Left lung (tissue), 10 donors: Measurements from ENCODE around the gene ZNF764. TPM values are rescaled to one million over a fixed set of nuclear protein-coding genes. Genes with fewer than 3 reads are reported as not detected.

ENCODE experiments used
- ATAC-seq: fragments of 200-7000 bp; cut with Tn5 transposase; one replicate; pipeline ENCODE4 v1.9.1; 2020; ENCODE audit warnings: moderate library complexity
- DNase-seq, 4 donors: peaks; one replicate each; pipeline ENCODE4 v3.0.0-alpha.2; 2013 to 2020
- H3K27ac ChIP-seq, 2 donors: fragments of 200-600 bp; sonication (generic) in 1 of 2; one replicate each; pipeline versions ENCODE4 v1.5.0 to v1.8.0; 2020 to 2021
- H3K27me3 ChIP-seq, 2 donors: fragments of 200-600 bp; sonication (generic) in 1 of 2; one replicate each; pipeline versions ENCODE4 v1.5.0 to v1.8.0; 2020 to 2021
- H3K36me3 ChIP-seq, 2 donors: fragments of 200-600 bp; sonication (generic) in 1 of 2; one replicate each; pipeline versions ENCODE4 v1.5.0 to v1.8.0; 2020 to 2021
- H3K4me1 ChIP-seq, 2 donors: fragments of 200-600 bp; one replicate each; pipeline ENCODE4 v1.8.0; 2021
- H3K4me3 ChIP-seq, 2 donors: fragments of 200-600 bp; sonication (generic) in 1 of 2; one replicate each; pipeline versions ENCODE4 v1.5.0 to v1.8.0; 2020 to 2021; ENCODE audit warnings: mild to moderate bottlenecking in 1 of 2
- H3K9me3 ChIP-seq, 2 donors: fragments of 200-600 bp; sonication (generic) in 1 of 2; one replicate each; pipeline versions ENCODE4 v1.5.0 to v1.8.0; 2020 to 2021
- intact Hi-C, 2 donors: fragments of 100-400 bp; cut with DNase I; formaldehyde crosslinking; loops; one replicate each; pipeline versions ENCODE4 v1.11.2 to v1.14.2; 2022
- polyA plus RNA-seq, 6 donors: library from polyadenylated mRNA; unstranded; fragments of 120-200 nt; gene quantifications; one replicate each; pipeline ENCODE4 v1.2.1, GENCODE V29; 2013; ENCODE audit not compliant: insufficient read length in 6 of 6
- total RNA-seq, 2 donors: library from RNA; stranded (reverse); fragmentation: NEBNext Ultra II Directional; extraction: Animal tissue kit (Norgen Biotek cat#: 25700); gene quantifications; one replicate each; pipeline ENCODE4 v1.2.1, GENCODE V29; 2021
- TF ChIP-seq, protein P1 (sequence below), 2 donors: fragments of 200-600 bp; sonication (generic) in 1 of 2; IDR thresholded peaks; one replicate each; pipeline versions ENCODE4 v1.5.0 to v1.8.0; 2021; ENCODE audit warnings: antibody characterized with exemption in 2 of 2
- donor health status: DM: no; HTN: yes; CAD: no.
- donor health status: DM: no; HTN: no; CAD: no.

Gene ZNF764
- total and polyA plus RNA-seq, 8 donors, result 7.4 to 15.8 (median 11.8) TPM

DNA sequence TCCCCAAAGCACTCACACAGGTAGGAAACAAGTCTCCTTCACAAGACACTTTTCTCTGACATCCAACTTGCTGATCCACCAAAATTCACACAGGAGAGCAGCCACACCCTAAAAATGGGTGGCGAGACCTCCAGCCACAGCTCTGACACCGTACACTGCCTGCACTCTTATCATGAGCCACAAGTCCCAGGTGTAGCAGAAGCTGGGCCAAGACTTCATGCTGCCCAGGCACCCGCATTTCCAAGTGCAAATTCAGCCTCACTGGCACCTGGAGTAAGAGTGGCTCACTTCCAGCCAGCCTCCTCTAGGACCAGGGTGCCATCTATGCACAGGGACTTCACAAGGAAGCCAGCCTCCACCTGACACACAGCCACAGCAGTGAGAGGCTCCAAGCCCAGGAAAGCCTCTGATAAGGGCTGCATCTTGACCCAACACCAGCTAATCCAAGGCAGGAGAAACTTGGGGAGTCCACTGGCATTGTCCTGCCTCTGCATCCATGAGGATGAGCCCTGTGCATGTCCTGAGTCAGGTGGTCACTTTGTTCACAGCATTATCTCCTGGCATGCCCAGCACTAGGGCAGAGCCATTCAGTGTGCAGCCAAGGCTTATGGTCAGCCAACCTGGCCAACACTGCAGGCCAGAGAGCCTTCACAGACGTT is 29.2 kb downstream of the ZNF764 start:
- ATAC-seq (no peak), DNase-seq (peak in 1 of 4 donors; percentile 7)
- Histone ChIP-seq H3K27me3 (no peaks in the 10 kb centered on the region), H3K36me3 (peaks cover 0 to 37% of the 10 kb centered on the region in 2 donors), H3K4me1 (peaks cover 14 to 53% of the 10 kb centered on the region in 2 donors), H3K4me3 (no peak overlapping the region), H3K27ac (peak overlapping the region in 1 of 2 donors; percentile 100), H3K9me3 (no peaks in the 10 kb centered on the region)
- intact Hi-C loops, result no loop called here
- TF ChIP-seq, protein P1, sequence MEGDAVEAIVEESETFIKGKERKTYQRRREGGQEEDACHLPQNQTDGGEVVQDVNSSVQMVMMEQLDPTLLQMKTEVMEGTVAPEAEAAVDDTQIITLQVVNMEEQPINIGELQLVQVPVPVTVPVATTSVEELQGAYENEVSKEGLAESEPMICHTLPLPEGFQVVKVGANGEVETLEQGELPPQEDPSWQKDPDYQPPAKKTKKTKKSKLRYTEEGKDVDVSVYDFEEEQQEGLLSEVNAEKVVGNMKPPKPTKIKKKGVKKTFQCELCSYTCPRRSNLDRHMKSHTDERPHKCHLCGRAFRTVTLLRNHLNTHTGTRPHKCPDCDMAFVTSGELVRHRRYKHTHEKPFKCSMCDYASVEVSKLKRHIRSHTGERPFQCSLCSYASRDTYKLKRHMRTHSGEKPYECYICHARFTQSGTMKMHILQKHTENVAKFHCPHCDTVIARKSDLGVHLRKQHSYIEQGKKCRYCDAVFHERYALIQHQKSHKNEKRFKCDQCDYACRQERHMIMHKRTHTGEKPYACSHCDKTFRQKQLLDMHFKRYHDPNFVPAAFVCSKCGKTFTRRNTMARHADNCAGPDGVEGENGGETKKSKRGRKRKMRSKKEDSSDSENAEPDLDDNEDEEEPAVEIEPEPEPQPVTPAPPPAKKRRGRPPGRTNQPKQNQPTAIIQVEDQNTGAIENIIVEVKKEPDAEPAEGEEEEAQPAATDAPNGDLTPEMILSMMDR (IDR thresholded peaks at IDR 0.05), result no peak

GRCh38 chr16:30527635-30528178 is 30.5 kb downstream of the ZNF764 start:
- peak overlapping the region in 1 of 2 donors; percentile 87 for H3K4me3 ChIP-seq
- peak; percentile 0 for ATAC-seq
- peaks cover 14 to 41% of the 10 kb centered on the region in 2 donors for H3K4me1 ChIP-seq
- peaks cover 0 to 32% of the 10 kb centered on the region in 2 donors for H3K36me3 ChIP-seq
- H3K9me3 ChIP-seq, result no peaks in the 10 kb centered on the region
- TF ChIP-seq, protein P1 (IDR thresholded peaks at IDR 0.05), result no peak
- H3K27ac ChIP-seq, result peak overlapping the region; percentile 98 to 100
- intact Hi-C loops, result no loop called here
- peak in 2 of 4 donors; percentile 30 to 47 for DNase-seq
- no peaks in the 10 kb centered on the region for H3K27me3 ChIP-seq

GRCh38 chr16:30526823-30527634 is 31.1 kb downstream of the ZNF764 start:
- ATAC-seq (peak; percentile 94), DNase-seq (peak; percentile 99 to 100 (median 99))
- peaks cover 14 to 37% of the 10 kb centered on the region in 2 donors for H3K4me1 ChIP-seq
- no peaks in the 10 kb centered on the region for H3K9me3 ChIP-seq
- TF ChIP-seq, protein P1 (IDR thresholded peaks at IDR 0.05), result peak; percentile 18 to 25
- intact Hi-C loops, result no loop called here
- no peaks in the 10 kb centered on the region for H3K27me3 ChIP-seq
- peak overlapping the region; percentile 86 to 87 for H3K4me3 ChIP-seq
- H3K36me3 ChIP-seq, result peaks cover 0 to 28% of the 10 kb centered on the region in 2 donors
- peak overlapping the region; percentile 98 to 100 for H3K27ac ChIP-seq

- TF ChIP-seq, protein P1 (IDR thresholded peaks at IDR 0.05), result no peak
- DNase-seq (peak in 2 of 4 donors; percentile 57 to 93), ATAC-seq (peak; percentile 37)
- intact Hi-C loops, result no loop called here
- H3K9me3 ChIP-seq, result no peaks in the 10 kb centered on the region
- peaks cover 14 to 37% of the 10 kb centered on the region in 2 donors for H3K4me1 ChIP-seq
- peak within 1 kb of the TSS; percentile 86 to 87 for H3K4me3 ChIP-seq
- peak within 1 kb of the TSS; percentile 98 to 100 for H3K27ac ChIP-seq
- H3K36me3 ChIP-seq, result peaks cover 0 to 28% of the 10 kb centered on the region in 2 donors
- H3K27me3 ChIP-seq, result no peaks in the 10 kb centered on the region
Measured at GRCh38 chr16:30526137-30526822, 31.9 kb downstream of the ZNF764 start, which contains the start of gene ZNF768. TSS of gene ZNF768 (minus strand) at chr16:30526566. CDS start at chr16:30526413, 153 bp downstream.
